ENCODE data around the gene CEP85L. TPM values are rescaled to one million over a fixed set of nuclear protein-coding genes. Genes with fewer than 3 reads are reported as not detected.

The CEP85L gene
- total and polyA plus RNA-seq, 2 of the 4 experiments (the other 2 are of a cell fraction) = 2.3 to 25.6 TPM

- no peak overlapping the region for H3K9ac ChIP-seq (ENCODE audit: low read depth, low read length)
- H3K9me3 ChIP-seq (ENCODE audit: control insufficient read depth, insufficient read depth, low read length) = no peaks in the 10 kb centered on the region
- intact Hi-C loops (cut with micrococcal nuclease) = no loop called here
- in situ Hi-C loops (cut with MboI; ENCODE audit: low sequenced_read_pairs) = no loop called here
- H3K14ac ChIP-seq (replicated peaks; ENCODE audit: low read depth, low read length) = no peak overlapping the region
- ChIA-PET POLR2A (ENCODE audit: unreplicated experiment) (no interaction called here), CTCF (interaction anchor here (0.7 kb wide), 1 partner anchor 245 kb away, joined by 3 read pairs; no protein-coding TSS in a partner anchor)
- TF ChIP-seq FOS (IDR thresholded peaks at IDR 0.05; ENCODE audit: low read depth, low read length) = 0 out of 2 replicates have a peak, but pooled peaks have one; percentile 18
- no peak for TF ChIP-seq ELK1 (IDR thresholded peaks at IDR 0.05; ENCODE audit: borderline replicate concordance, low read depth, low read length)
- BruUV-seq (replicated peaks) = no TSS peak
- H4K8ac ChIP-seq (ENCODE audit: low read depth in 2 of 2, low read length in 2 of 2) = no peak overlapping the region; a peak in 1 of 4 replicates
- H3K9me1 ChIP-seq (ENCODE audit: insufficient read depth, low read length) = no peaks in the 10 kb centered on the region
- H3K4me1 ChIP-seq (ENCODE audit: control insufficient read depth, insufficient read depth, low read length) = no peaks in the 10 kb centered on the region
- 60% methylated on average over 1 of the region's 3 CpGs; no CpG with 5 or more reads in 1 of the 2 experiments for WGBS, 2 experiments (ENCODE audit: extremely low coverage in 2 of 2, insufficient read length in 1 of 2)
- no peaks in the 10 kb centered on the region for H3K27me3 ChIP-seq (ENCODE audit: control insufficient read depth, insufficient read depth, low read length)
- DNase-seq = peak; percentile 85
- no peak overlapping the region for H3K4me2 ChIP-seq (ENCODE audit: low read depth, low read length)
- H4K5ac ChIP-seq (ENCODE audit: low read depth, low read length) = no peak overlapping the region
- no peak overlapping the region for H3K27ac ChIP-seq (ENCODE audit: insufficient read depth, low read length)
- no peak overlapping the region for H2BK20ac ChIP-seq (ENCODE audit: low read depth, low read length)
- H3K4me3 ChIP-seq (ENCODE audit: insufficient read depth, low read depth, low read length) = no peak overlapping the region
- H3K4ac ChIP-seq (ENCODE audit: low read depth, low read length) = no peak overlapping the region
- H2BK120ac ChIP-seq (ENCODE audit: low read depth, low read length) = no peak overlapping the region
- H2BK5ac ChIP-seq (ENCODE audit: low read depth, low read length, poor library complexity, severe bottlenecking) = no peak overlapping the region
- H2AFZ ChIP-seq (replicated peaks; ENCODE audit: low read length, poor library complexity) = no peak overlapping the region
- H2AK5ac ChIP-seq (ENCODE audit: low read depth, low read length) = no peak overlapping the region
- ATAC-seq (ENCODE audit: low read depth) = peak; percentile 64
- H3K18ac ChIP-seq (ENCODE audit: low read depth, low read length) = no peak overlapping the region
- H2BK15ac ChIP-seq (ENCODE audit: low read depth, low read length) = no peak overlapping the region
- dilution Hi-C loops (cut with HindIII; ENCODE audit: low sequenced_read_pairs, unreplicated experiment) = no loop called here
- H4K20me1 ChIP-seq (ENCODE audit: insufficient read depth, low read length) = no peaks in the 10 kb centered on the region
- peaks cover 6 to 9% of the 10 kb centered on the region in 2 experiments; a peak in 2 of 4 replicates for H3K79me1 ChIP-seq (ENCODE audit: low read depth in 1 of 2, low read length in 2 of 2)
- H2AK9ac ChIP-seq (replicated peaks; ENCODE audit: low read depth, low read length, poor library complexity) = no peak overlapping the region
- H3K56ac ChIP-seq (ENCODE audit: extremely low read depth, insufficient read depth, low read length) = no peak overlapping the region
- no peaks in the 10 kb centered on the region for H3K36me3 ChIP-seq (ENCODE audit: control insufficient read depth, insufficient read depth, low read length)
- H4K91ac ChIP-seq (ENCODE audit: insufficient read depth, low read depth, low read length) = no peak overlapping the region
- no peak overlapping the region for H3K23ac ChIP-seq (ENCODE audit: low read depth, low read length)
Measured at GRCh38 chr6:118542184-118542952, 109.0 kb downstream of the CEP85L start.
